Stimulated activated CD4-positive, alpha-beta T cell treated with anti-CD3 and anti-CD28 coated beads, Interleukin-2, amount 100 ng/mL, for 24 hours (primary cell): ENCODE results near the gene ZNF438.
"Not testable (repeated sequence)": the region's sequence is repeated elsewhere in the genome, so short reads cannot be mapped to it uniquely, and the experiment has no call there.

Experiments used
- DNase-seq, 2 donors: peaks; one replicate each; pipeline ENCODE4 v3.0.0-alpha.2; 2020

Gene ZNF438

GRCh38 chr10:31010062-31010461, 21.6 kb downstream of the ZNF438 start:
- DNase-seq, result no peak

GRCh38 chr10:31005895-31006294, 25.8 kb downstream of the ZNF438 start:
- no peak for DNase-seq

GRCh38 chr10:31004611-31005193, 27.0 kb downstream of the ZNF438 start:
- peak in 1 of 2 donors; percentile 13 for DNase-seq

- no peak for DNase-seq
Observed at GRCh38 chr10:31001740-31002139, 29.9 kb downstream of the ZNF438 start.

GRCh38 chr10:31000867-31001266, 30.8 kb downstream of the ZNF438 start:
- DNase-seq, result no peak

- no peak for DNase-seq
Observed at GRCh38 chr10:31000071-31000782, 31.4 kb downstream of the ZNF438 start.

- peak in 1 of 2 donors; percentile 5 for DNase-seq
Observed at GRCh38 chr10:30999070-30999712, 32.5 kb downstream of the ZNF438 start.

GRCh38 chr10:30997536-30998235, 34.0 kb downstream of the ZNF438 start:
- DNase-seq, result no peak

- DNase-seq, result no peak
Observed at GRCh38 chr10:30996481-30997005, 35.1 kb downstream of the ZNF438 start.

GRCh38 chr10:30995081-30995770, 36.4 kb downstream of the ZNF438 start:
- DNase-seq, result no peak

GRCh38 chr10:30993155-30993554, 38.5 kb downstream of the ZNF438 start:
- DNase-seq, result no peak

GRCh38 chr10:30992681-30993080, 39.0 kb downstream of the ZNF438 start:
- DNase-seq, result no peak

GRCh38 chr10:30991647-30992011, 40.0 kb downstream of the ZNF438 start:
- DNase-seq, result no peak

GRCh38 chr10:30990971-30991646, 40.6 kb downstream of the ZNF438 start:
- no peak for DNase-seq

- DNase-seq, result no peak
Observed at GRCh38 chr10:30990351-30990750, 41.3 kb downstream of the ZNF438 start.

- DNase-seq, result no peak
Observed at GRCh38 chr10:30988831-30989435, 42.7 kb downstream of the ZNF438 start.

GRCh38 chr10:30987463-30987862, 44.2 kb downstream of the ZNF438 start:
- DNase-seq, result no peak

- no peak for DNase-seq
Observed at GRCh38 chr10:30986053-30986555, 45.6 kb downstream of the ZNF438 start.

GRCh38 chr10:30985512-30985911, 46.2 kb downstream of the ZNF438 start:
- no peak for DNase-seq

GRCh38 chr10:30984563-30985328, 46.9 kb downstream of the ZNF438 start:
- no peak for DNase-seq

GRCh38 chr10:30983209-30983608, 48.5 kb downstream of the ZNF438 start:
- DNase-seq, result not testable (repeated sequence)
